ENCODE data around the gene HSPA12A. TPM values are rescaled to one million over a fixed set of nuclear protein-coding genes. Genes with fewer than 3 reads are reported as not detected.

Gene HSPA12A
- total and polyA plus RNA-seq, 3 experiments from 2014 or later, result 0.04 to 0.07 TPM; not detected in 1

- Histone ChIP-seq H3K27me3 (ENCODE audit: insufficient read depth, low read length, poor library complexity, severe bottlenecking) (no peaks in the 10 kb centered on the region), H3K27ac (ENCODE audit: low read depth, low read length) (no peak overlapping the region), H3K9me3 (ENCODE audit: low read length) (no peaks in the 10 kb centered on the region), H3K36me3 (ENCODE audit: insufficient read depth, low read length) (no peaks in the 10 kb centered on the region), H3K4me3 (ENCODE audit: low read length) (no peak overlapping the region), H3K4me1 (ENCODE audit: insufficient read depth, low read length) (no peaks in the 10 kb centered on the region)
- Mint-ChIP-seq H3K9me3 (peaks cover 0 to 14% (median 4%) of the 10 kb centered on the region in 5 donors), H3K4me1 (no peaks in the 10 kb centered on the region), H3K27ac (no peak overlapping the region), H3K4me3 (no peak overlapping the region), H3K36me3 (no peaks in the 10 kb centered on the region), H3K27me3 (no peaks in the 10 kb centered on the region)
- ChIA-PET POLR2A (no interaction called here), CTCF (no interaction called here)
- no peak for DNase-seq
Measured at GRCh38 chr10:116646502-116646901, 95.9 kb downstream of the HSPA12A start.

GRCh38 chr10:116637830-116638229, 104.5 kb downstream of the HSPA12A start:
- Histone ChIP-seq H3K9me3 (ENCODE audit: low read length) (no peaks in the 10 kb centered on the region), H3K27me3 (ENCODE audit: insufficient read depth, low read length, poor library complexity, severe bottlenecking) (no peaks in the 10 kb centered on the region), H3K4me1 (ENCODE audit: insufficient read depth, low read length) (no peaks in the 10 kb centered on the region), H3K36me3 (ENCODE audit: insufficient read depth, low read length) (no peaks in the 10 kb centered on the region), H3K4me3 (ENCODE audit: low read length) (no peak overlapping the region), H3K27ac (ENCODE audit: low read depth, low read length) (no peak overlapping the region)
- H3K9me3 Mint-ChIP-seq, result peaks cover 0 to 6% (median 2%) of the 10 kb centered on the region in 5 donors
- DNase-seq, result no peak
- ChIA-PET POLR2A (no interaction called here), CTCF (no interaction called here)
- no peaks in the 10 kb centered on the region for H3K27me3 Mint-ChIP-seq
- H3K27ac Mint-ChIP-seq, result no peak overlapping the region
- H3K4me3 Mint-ChIP-seq, result no peak overlapping the region
- H3K4me1 Mint-ChIP-seq, result no peaks in the 10 kb centered on the region
- no peaks in the 10 kb centered on the region for H3K36me3 Mint-ChIP-seq

- Histone ChIP-seq H3K9me3 (ENCODE audit: low read length) (no peaks in the 10 kb centered on the region), H3K36me3 (ENCODE audit: insufficient read depth, low read length) (no peaks in the 10 kb centered on the region), H3K4me3 (ENCODE audit: low read length) (no peak overlapping the region), H3K27ac (ENCODE audit: low read depth, low read length) (no peak overlapping the region), H3K4me1 (ENCODE audit: insufficient read depth, low read length) (no peaks in the 10 kb centered on the region), H3K27me3 (ENCODE audit: insufficient read depth, low read length, poor library complexity, severe bottlenecking) (no peaks in the 10 kb centered on the region)
- H3K27me3 Mint-ChIP-seq, result peaks cover 0 to under 1% of the 10 kb centered on the region in 2 donors
- peaks cover 0 to 3% (median 0%) of the 10 kb centered on the region in 5 donors for H3K9me3 Mint-ChIP-seq
- no peak overlapping the region for H3K4me3 Mint-ChIP-seq
- no peak for DNase-seq
- no peaks in the 10 kb centered on the region for H3K4me1 Mint-ChIP-seq
- ChIA-PET CTCF (no interaction called here), POLR2A (no interaction called here)
- H3K27ac Mint-ChIP-seq, result no peak overlapping the region
- H3K36me3 Mint-ChIP-seq, result no peaks in the 10 kb centered on the region
Measured at GRCh38 chr10:116636976-116637375, 105.4 kb downstream of the HSPA12A start.

- no peak overlapping the region for H3K4me3 ChIP-seq (ENCODE audit: low read length)
- ChIA-PET POLR2A (no interaction called here), CTCF (no interaction called here)
- no peaks in the 10 kb centered on the region for H3K4me1 ChIP-seq (ENCODE audit: insufficient read depth, low read length)
- no peaks in the 10 kb centered on the region for H3K36me3 Mint-ChIP-seq
- H3K36me3 ChIP-seq (ENCODE audit: insufficient read depth, low read length), result no peaks in the 10 kb centered on the region
- no peak overlapping the region for H3K27ac ChIP-seq (ENCODE audit: low read depth, low read length)
- no peaks in the 10 kb centered on the region for H3K9me3 ChIP-seq (ENCODE audit: low read length)
- H3K9me3 Mint-ChIP-seq, result peaks cover 0 to 3% (median 0%) of the 10 kb centered on the region in 5 donors
- DNase-seq, result no peak
- no peaks in the 10 kb centered on the region for H3K27me3 ChIP-seq (ENCODE audit: insufficient read depth, low read length, poor library complexity, severe bottlenecking)
- H3K4me3 Mint-ChIP-seq, result no peak overlapping the region
- H3K27me3 Mint-ChIP-seq, result peaks cover 0 to 1% of the 10 kb centered on the region in 2 donors
- H3K27ac Mint-ChIP-seq, result no peak overlapping the region
- no peaks in the 10 kb centered on the region for H3K4me1 Mint-ChIP-seq
Measured at GRCh38 chr10:116636385-116636784, 106.0 kb downstream of the HSPA12A start.

GRCh38 chr10:116634126-116634975, 108.0 kb downstream of the HSPA12A start:
- POLR2A ChIA-PET, result no interaction called here
- no peaks in the 10 kb centered on the region for H3K27me3 ChIP-seq (ENCODE audit: insufficient read depth, low read length, poor library complexity, severe bottlenecking)
- H3K4me3 Mint-ChIP-seq, result no peak overlapping the region
- no peak overlapping the region for H3K4me3 ChIP-seq (ENCODE audit: low read length)
- peaks cover 0 to 2% (median 0%) of the 10 kb centered on the region in 5 donors for H3K9me3 Mint-ChIP-seq
- no peak for DNase-seq
- H3K9me3 ChIP-seq (ENCODE audit: low read length), result no peaks in the 10 kb centered on the region
- H3K4me1 ChIP-seq (ENCODE audit: insufficient read depth, low read length), result no peaks in the 10 kb centered on the region
- H3K36me3 ChIP-seq (ENCODE audit: insufficient read depth, low read length), result no peaks in the 10 kb centered on the region
- H3K36me3 Mint-ChIP-seq, result no peaks in the 10 kb centered on the region
- H3K27ac Mint-ChIP-seq, result no peak overlapping the region
- no peaks in the 10 kb centered on the region for H3K4me1 Mint-ChIP-seq
- H3K27ac ChIP-seq (ENCODE audit: low read depth, low read length), result no peak overlapping the region
- peaks cover 0 to 1% of the 10 kb centered on the region in 2 donors for H3K27me3 Mint-ChIP-seq
- CTCF ChIA-PET, result no interaction called here

GRCh38 chr10:116633216-116633600, 109.2 kb downstream of the HSPA12A start:
- peaks cover 0 to 1% of the 10 kb centered on the region in 2 donors for H3K27me3 Mint-ChIP-seq
- H3K9me3 Mint-ChIP-seq, result peaks cover 0 to 2% (median 0%) of the 10 kb centered on the region in 5 donors
- DNase-seq, result no peak
- no peaks in the 10 kb centered on the region for H3K9me3 ChIP-seq (ENCODE audit: low read length)
- H3K4me1 Mint-ChIP-seq, result no peaks in the 10 kb centered on the region
- no peaks in the 10 kb centered on the region for H3K36me3 ChIP-seq (ENCODE audit: insufficient read depth, low read length)
- no peak overlapping the region for H3K4me3 ChIP-seq (ENCODE audit: low read length)
- ChIA-PET CTCF (no interaction called here), POLR2A (no interaction called here)
- H3K27ac ChIP-seq (ENCODE audit: low read depth, low read length), result no peak overlapping the region
- H3K36me3 Mint-ChIP-seq, result no peaks in the 10 kb centered on the region
- H3K4me1 ChIP-seq (ENCODE audit: insufficient read depth, low read length), result no peaks in the 10 kb centered on the region
- H3K27me3 ChIP-seq (ENCODE audit: insufficient read depth, low read length, poor library complexity, severe bottlenecking), result no peaks in the 10 kb centered on the region
- H3K4me3 Mint-ChIP-seq, result no peak overlapping the region
- H3K27ac Mint-ChIP-seq, result no peak overlapping the region

GRCh38 chr10:116632596-116633215, 109.7 kb downstream of the HSPA12A start:
- no peaks in the 10 kb centered on the region for H3K36me3 Mint-ChIP-seq
- no peaks in the 10 kb centered on the region for H3K4me1 ChIP-seq (ENCODE audit: insufficient read depth, low read length)
- H3K36me3 ChIP-seq (ENCODE audit: insufficient read depth, low read length), result no peaks in the 10 kb centered on the region
- H3K27me3 Mint-ChIP-seq, result peaks cover 0 to 1% of the 10 kb centered on the region in 2 donors
- no peak for DNase-seq
- CTCF ChIA-PET, result no interaction called here
- no peaks in the 10 kb centered on the region for H3K9me3 ChIP-seq (ENCODE audit: low read length)
- no peak overlapping the region for H3K4me3 Mint-ChIP-seq
- no peaks in the 10 kb centered on the region for H3K27me3 ChIP-seq (ENCODE audit: insufficient read depth, low read length, poor library complexity, severe bottlenecking)
- POLR2A ChIA-PET, result no interaction called here
- H3K4me3 ChIP-seq (ENCODE audit: low read length), result no peak overlapping the region
- no peak overlapping the region for H3K27ac ChIP-seq (ENCODE audit: low read depth, low read length)
- H3K9me3 Mint-ChIP-seq, result peaks cover 0 to 2% (median 0%) of the 10 kb centered on the region in 5 donors
- no peak overlapping the region for H3K27ac Mint-ChIP-seq
- no peaks in the 10 kb centered on the region for H3K4me1 Mint-ChIP-seq

- no peaks in the 10 kb centered on the region for H3K4me1 ChIP-seq (ENCODE audit: insufficient read depth, low read length)
- H3K4me3 ChIP-seq (ENCODE audit: low read length), result no peak overlapping the region
- H3K4me3 Mint-ChIP-seq, result no peak overlapping the region
- no peaks in the 10 kb centered on the region for H3K36me3 ChIP-seq (ENCODE audit: insufficient read depth, low read length)
- H3K27me3 ChIP-seq (ENCODE audit: insufficient read depth, low read length, poor library complexity, severe bottlenecking), result no peaks in the 10 kb centered on the region
- no peak overlapping the region for H3K27ac Mint-ChIP-seq
- H3K9me3 Mint-ChIP-seq, result peaks cover 0 to 2% (median 0%) of the 10 kb centered on the region in 5 donors
- POLR2A ChIA-PET, result no interaction called here
- DNase-seq, result no peak
- H3K9me3 ChIP-seq (ENCODE audit: low read length), result no peaks in the 10 kb centered on the region
- H3K27ac ChIP-seq (ENCODE audit: low read depth, low read length), result no peak overlapping the region
- peaks cover 0 to 1% of the 10 kb centered on the region in 2 donors for H3K27me3 Mint-ChIP-seq
- no peaks in the 10 kb centered on the region for H3K36me3 Mint-ChIP-seq
- no peaks in the 10 kb centered on the region for H3K4me1 Mint-ChIP-seq
- CTCF ChIA-PET, result no interaction called here
Measured at GRCh38 chr10:116631871-116632295, 110.5 kb downstream of the HSPA12A start.

All from CD8-positive, alpha-beta memory T cell (primary cell).